CD4-positive, CD25-positive, alpha-beta regulatory T cell (primary cell): ENCODE results near the gene RPTOR. TPM values are rescaled to one million over a fixed set of nuclear protein-coding genes. Genes with fewer than 3 reads are reported as not detected.

ENCODE experiments used
- ATAC-seq, 2 donors: fragments of 150-1000 bp; cut with Tn5 transposase; one replicate each; pipeline ENCODE4 v1.10.0; 2021; ENCODE audit warnings: low read depth in 2 of 2, moderate number of reproducible peaks in 2 of 2, moderate library complexity in 1 of 2
- DNase-seq, 3 donors: peaks; one replicate each; pipeline versions ENCODE4 v3.0.0 to v3.0.0-alpha.2; 2012 to 2022; ENCODE audit warnings: mixed read lengths in 1 of 3
- H3K27ac ChIP-seq: one replicate; pipeline ENCODE4 v1.7.0; 2013; ENCODE audit warnings: mild to moderate bottlenecking, low read length; ENCODE audit not compliant: insufficient read depth, poor library complexity, severe bottlenecking
- H3K27me3 ChIP-seq: one replicate; pipeline ENCODE4 v1.7.0; 2013; ENCODE audit warnings: low read length; ENCODE audit not compliant: control insufficient read depth, insufficient read depth
- H3K36me3 ChIP-seq: one replicate; pipeline ENCODE4 v1.7.0; 2013; ENCODE audit warnings: mild to moderate bottlenecking, low read length, moderate library complexity; ENCODE audit not compliant: control insufficient read depth, insufficient read depth
- H3K4me1 ChIP-seq: 2 replicates; pipeline ENCODE4 v1.7.0; 2013; ENCODE audit warnings: mild to moderate bottlenecking, low read length; ENCODE audit not compliant: insufficient read depth, control insufficient read depth, poor library complexity, severe bottlenecking
- H3K4me3 ChIP-seq: one replicate; pipeline ENCODE4 v1.7.0; 2013; ENCODE audit warnings: low read depth, mild to moderate bottlenecking, low read length, moderate library complexity
- H3K9me3 ChIP-seq, 2 experiments: 1 replicate in 1 of 2; 2 replicates in 1 of 2; pipeline ENCODE4 v1.7.0; 2013; ENCODE audit warnings: low read length in 2 of 2, mild to moderate bottlenecking in 1 of 2, moderate library complexity in 1 of 2; ENCODE audit not compliant: control insufficient read depth in 2 of 2
- H3K27ac Mint-ChIP-seq, 3 donors: one replicate each; pipeline ENCODE4 v1.8.0; 2020 to 2022; ENCODE audit warnings: mild to moderate bottlenecking in 3 of 3, mixed read lengths in 3 of 3, moderate library complexity in 2 of 3
- H3K27me3 Mint-ChIP-seq: one replicate; pipeline ENCODE4 v1.8.0; 2022; ENCODE audit warnings: mild to moderate bottlenecking, mixed read lengths
- H3K36me3 Mint-ChIP-seq: one replicate; pipeline ENCODE4 v1.8.0; 2020; ENCODE audit warnings: mixed read lengths
- H3K4me1 Mint-ChIP-seq, 4 donors: one replicate each; pipeline ENCODE4 v1.8.0; 2020 to 2022; ENCODE audit warnings: mixed read lengths in 4 of 4, mild to moderate bottlenecking in 1 of 4
- H3K4me3 Mint-ChIP-seq, 4 donors: one replicate each; pipeline ENCODE4 v1.8.0; 2020 to 2022; ENCODE audit warnings: mild to moderate bottlenecking in 4 of 4, mixed read lengths in 4 of 4, moderate library complexity in 3 of 4
- H3K9me3 Mint-ChIP-seq, 7 donors: one replicate each; pipeline ENCODE4 v1.8.0; 2020 to 2022; ENCODE audit warnings: mixed read lengths in 7 of 7, mild to moderate bottlenecking in 3 of 7, moderate library complexity in 2 of 7
- polyA plus RNA-seq, 4 donors: library from polyadenylated mRNA; unstranded; fragments of 300-500 nt; fragmentation: Illumina TruSeq; gene quantifications; one replicate each; pipeline ENCODE4 v1.2.3, GENCODE V29; 2021
- total RNA-seq: library from RNA; stranded (reverse); gene quantifications from one replicate; pipeline ENCODE4 v1.2.3, GENCODE V29; 2022

RPTOR gene
- total and polyA plus RNA-seq, 5 donors from 2014 or later: 4.7 to 70.1 (median 8.2) TPM

- peaks cover 6 to 35% (median 15%) of the 10 kb centered on the region in 4 donors for H3K4me1 Mint-ChIP-seq
- H3K4me3 ChIP-seq: no peak overlapping the region
- H3K27me3 ChIP-seq: no peaks in the 10 kb centered on the region
- no peak for DNase-seq
- peaks cover 18% of the 10 kb centered on the region for H3K4me1 ChIP-seq
- peaks cover 11% of the 10 kb centered on the region for H3K36me3 Mint-ChIP-seq
- H3K27me3 Mint-ChIP-seq: no peaks in the 10 kb centered on the region
- no peak overlapping the region for H3K27ac ChIP-seq
- no peaks in the 10 kb centered on the region for H3K36me3 ChIP-seq
- no peaks in the 10 kb centered on the region for H3K9me3 ChIP-seq
- peak overlapping the region in 2 of 3 donors; percentile 7 to 66 for H3K27ac Mint-ChIP-seq
- no peak for ATAC-seq
- peak overlapping the region; percentile 72 to 80 (median 74) for H3K4me3 Mint-ChIP-seq
- no peaks in the 10 kb centered on the region for H3K9me3 Mint-ChIP-seq
These were observed 289.6 kb downstream of the RPTOR start for GRCh38 chr17:80833952-80834892.

GRCh38 chr17:80834893-80835275, 290.2 kb downstream of the RPTOR start:
- Histone ChIP-seq H3K9me3 (no peaks in the 10 kb centered on the region), H3K27me3 (no peaks in the 10 kb centered on the region), H3K27ac (no peak overlapping the region), H3K36me3 (peaks cover 2% of the 10 kb centered on the region), H3K4me3 (no peak overlapping the region), H3K4me1 (peaks cover 18% of the 10 kb centered on the region)
- DNase-seq: no peak
- H3K4me1 Mint-ChIP-seq: peaks cover 6 to 35% (median 14%) of the 10 kb centered on the region in 4 donors
- no peaks in the 10 kb centered on the region for H3K27me3 Mint-ChIP-seq
- ATAC-seq: no peak
- H3K9me3 Mint-ChIP-seq: no peaks in the 10 kb centered on the region
- H3K36me3 Mint-ChIP-seq: peaks cover 11% of the 10 kb centered on the region
- peak overlapping the region in 2 of 4 donors; percentile 47 to 73 for H3K4me3 Mint-ChIP-seq
- H3K27ac Mint-ChIP-seq: peak overlapping the region in 2 of 3 donors; percentile 7 to 80

GRCh38 chr17:80835816-80836657, 291.4 kb downstream of the RPTOR start:
- H3K4me3 Mint-ChIP-seq: peak overlapping the region in 2 of 4 donors; percentile 36 to 62
- peaks cover 11% of the 10 kb centered on the region for H3K36me3 Mint-ChIP-seq
- H3K27me3 Mint-ChIP-seq: no peaks in the 10 kb centered on the region
- no peaks in the 10 kb centered on the region for H3K9me3 Mint-ChIP-seq
- Histone ChIP-seq H3K4me3 (no peak overlapping the region), H3K27ac (no peak overlapping the region), H3K27me3 (no peaks in the 10 kb centered on the region), H3K9me3 (no peaks in the 10 kb centered on the region), H3K36me3 (peaks cover 2% of the 10 kb centered on the region), H3K4me1 (peaks cover 18% of the 10 kb centered on the region)
- H3K27ac Mint-ChIP-seq: peak overlapping the region in 1 of 3 donors; percentile 6
- peaks cover 6 to 26% (median 14%) of the 10 kb centered on the region in 4 donors for H3K4me1 Mint-ChIP-seq
- DNase-seq (no peak), ATAC-seq (no peak)

- H3K9me3 Mint-ChIP-seq: no peaks in the 10 kb centered on the region
- no peak for DNase-seq
- peaks cover 11% of the 10 kb centered on the region for H3K36me3 Mint-ChIP-seq
These were observed 292.0 kb downstream of the RPTOR start for GRCh38 chr17:80836658-80836965.

GRCh38 chr17:80836971-80837481, 292.4 kb downstream of the RPTOR start:
- no peaks in the 10 kb centered on the region for H3K9me3 ChIP-seq
- no peak overlapping the region for H3K4me3 Mint-ChIP-seq
- peaks cover 11% of the 10 kb centered on the region for H3K36me3 Mint-ChIP-seq
- ATAC-seq: no peak
- no peak overlapping the region for H3K4me3 ChIP-seq
- H3K9me3 Mint-ChIP-seq: no peaks in the 10 kb centered on the region
- H3K27ac ChIP-seq: no peak overlapping the region
- peaks cover 5 to 19% (median 12%) of the 10 kb centered on the region in 4 donors for H3K4me1 Mint-ChIP-seq
- H3K27ac Mint-ChIP-seq: peak overlapping the region in 1 of 3 donors; percentile 73
- peaks cover 2% of the 10 kb centered on the region for H3K36me3 ChIP-seq
- H3K27me3 ChIP-seq: no peaks in the 10 kb centered on the region
- peaks cover 15% of the 10 kb centered on the region for H3K4me1 ChIP-seq
- H3K27me3 Mint-ChIP-seq: no peaks in the 10 kb centered on the region
- DNase-seq: no peak

More at GRCh38 chr17:80836658-80836965, 292.0 kb downstream of the RPTOR start:
- no peak overlapping the region for H3K27ac ChIP-seq
- ATAC-seq: no peak
- peaks cover 18% of the 10 kb centered on the region for H3K4me1 ChIP-seq
- peak overlapping the region in 1 of 3 donors; percentile 73 for H3K27ac Mint-ChIP-seq
- no peaks in the 10 kb centered on the region for H3K27me3 Mint-ChIP-seq
- peaks cover 6 to 22% (median 13%) of the 10 kb centered on the region in 4 donors for H3K4me1 Mint-ChIP-seq
- no peaks in the 10 kb centered on the region for H3K9me3 ChIP-seq
- H3K4me3 Mint-ChIP-seq: no peak overlapping the region
- no peaks in the 10 kb centered on the region for H3K27me3 ChIP-seq
- no peak overlapping the region for H3K4me3 ChIP-seq
- H3K36me3 ChIP-seq: peaks cover 2% of the 10 kb centered on the region

GRCh38 chr17:80837711-80838110, 293.1 kb downstream of the RPTOR start:
- H3K4me1 ChIP-seq: peaks cover 8% of the 10 kb centered on the region
- no peaks in the 10 kb centered on the region for H3K27me3 Mint-ChIP-seq
- H3K9me3 Mint-ChIP-seq: no peaks in the 10 kb centered on the region
- H3K36me3 ChIP-seq: peaks cover 2% of the 10 kb centered on the region
- no peak overlapping the region for H3K27ac Mint-ChIP-seq
- peaks cover 16% of the 10 kb centered on the region for H3K36me3 Mint-ChIP-seq
- no peaks in the 10 kb centered on the region for H3K27me3 ChIP-seq
- H3K4me3 ChIP-seq: no peak overlapping the region
- H3K9me3 ChIP-seq: no peaks in the 10 kb centered on the region
- ATAC-seq (no peak), DNase-seq (no peak)
- no peak overlapping the region for H3K27ac ChIP-seq
- H3K4me3 Mint-ChIP-seq: no peak overlapping the region
- H3K4me1 Mint-ChIP-seq: peaks cover 3 to 12% (median 7%) of the 10 kb centered on the region in 4 donors

- Histone ChIP-seq H3K27me3 (no peaks in the 10 kb centered on the region), H3K4me1 (peaks cover under 1% of the 10 kb centered on the region), H3K9me3 (no peaks in the 10 kb centered on the region), H3K27ac (no peak overlapping the region), H3K4me3 (no peak overlapping the region), H3K36me3 (peaks cover 2% of the 10 kb centered on the region)
- H3K27me3 Mint-ChIP-seq: no peaks in the 10 kb centered on the region
- H3K4me1 Mint-ChIP-seq: peaks cover 0 to 5% (median 2%) of the 10 kb centered on the region in 4 donors
- H3K9me3 Mint-ChIP-seq: no peaks in the 10 kb centered on the region
- DNase-seq (no peak), ATAC-seq (no peak)
- no peak overlapping the region for H3K4me3 Mint-ChIP-seq
- H3K27ac Mint-ChIP-seq: peak overlapping the region in 1 of 3 donors; percentile 65
- H3K36me3 Mint-ChIP-seq: peaks cover 18% of the 10 kb centered on the region
These were observed 293.8 kb downstream of the RPTOR start for GRCh38 chr17:80838311-80839025.
